Nephron (organoid): ENCODE results near the gene ATP6V1E1.
A peak's percentile ranks its signal among the peaks of the same experiment; 100 is the strongest.
"Not testable (repeated sequence)": the region's sequence is repeated elsewhere in the genome, so short reads cannot be mapped to it uniquely, and the experiment has no call there.

Experiments used
- H3K27ac Mint-ChIP-seq, 3 experiments: 2 replicates each; pipeline ENCODE4 v1.8.0; 2020; ENCODE audit warnings: mixed read lengths in 3 of 3, mild to moderate bottlenecking in 2 of 3, moderate library complexity in 1 of 3
- H3K27me3 Mint-ChIP-seq: 2 replicates; pipeline ENCODE4 v1.8.0; 2021; ENCODE audit warnings: low read depth, mild to moderate bottlenecking, moderate library complexity, mixed read lengths
- H3K36me3 Mint-ChIP-seq: 2 replicates; pipeline ENCODE4 v1.8.0; 2020; ENCODE audit warnings: low read depth, mixed read lengths
- H3K4me1 Mint-ChIP-seq: 2 replicates; pipeline ENCODE4 v1.8.0; 2020; ENCODE audit warnings: mixed read lengths
- H3K4me3 Mint-ChIP-seq, 3 experiments: 2 replicates each; pipeline ENCODE4 v1.8.0; 2020; ENCODE audit warnings: mild to moderate bottlenecking in 3 of 3, mixed read lengths in 3 of 3, moderate library complexity in 2 of 3
- H3K9me3 Mint-ChIP-seq: 2 replicates; pipeline ENCODE4 v1.8.0; 2020; ENCODE audit warnings: mixed read lengths
- CTCF ChIP-seq, 3 experiments: fragments of 200-600 bp; sonication (generic); IDR thresholded peaks; one replicate each; pipeline ENCODE4 v1.5.0; 2021; ENCODE audit warnings: antibody characterized with exemption in 3 of 3; ENCODE audit not compliant: unreplicated experiment in 3 of 3

ATP6V1E1 gene

DNA sequence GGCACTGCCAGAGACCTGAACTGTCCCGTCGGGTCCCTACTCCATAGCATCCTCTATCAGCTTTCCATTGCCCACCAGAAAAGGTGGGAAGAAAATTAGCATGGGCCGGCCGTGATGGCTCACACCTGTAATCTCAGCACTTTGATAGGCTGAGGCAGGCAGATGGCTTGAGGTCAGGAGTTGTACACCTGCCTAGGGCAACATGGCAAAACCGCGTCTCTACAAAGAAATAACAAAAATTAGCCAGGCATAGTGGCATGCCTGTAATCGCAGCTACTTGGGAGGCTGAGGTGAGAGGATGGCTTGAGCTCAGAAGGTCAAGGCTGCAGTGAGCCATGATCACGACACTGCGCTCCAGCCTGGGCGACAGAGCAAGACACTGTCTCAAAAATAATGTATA lies 61.8 kb downstream of the ATP6V1E1 start:
- Mint-ChIP-seq H3K36me3 (peaks cover 3% of the 10 kb centered on the region), H3K9me3 (no peaks in the 10 kb centered on the region), H3K4me1 (peaks cover 59% of the 10 kb centered on the region), H3K27ac (peak overlapping the region in 1 of 3 experiments; percentile 10), H3K4me3 (no peak overlapping the region), H3K27me3 (no peaks in the 10 kb centered on the region)
- no peak for TF ChIP-seq CTCF (IDR thresholded peaks at IDR 0.05; ENCODE audit: unreplicated experiment in 3 of 3)

- peak overlapping the region in 2 of 3 experiments; percentile 10 to 71 for H3K27ac Mint-ChIP-seq
- not testable (repeated sequence) for H3K36me3 Mint-ChIP-seq, H3K4me3 Mint-ChIP-seq, H3K27me3 Mint-ChIP-seq, H3K9me3 Mint-ChIP-seq
- peaks cover 55% of the 10 kb centered on the region for H3K4me1 Mint-ChIP-seq
Measured at GRCh38 chr22:17566016-17566687, 62.4 kb downstream of the ATP6V1E1 start.

- Mint-ChIP-seq H3K27ac (peak overlapping the region; percentile 92 to 98 (median 97)), H3K36me3 (peaks cover 18% of the 10 kb centered on the region), H3K9me3 (no peaks in the 10 kb centered on the region), H3K4me1 (peaks cover 35% of the 10 kb centered on the region), H3K27me3 (no peaks in the 10 kb centered on the region), H3K4me3 (peak overlapping the region; percentile 43 to 75 (median 72))
- TF ChIP-seq CTCF (IDR thresholded peaks at IDR 0.05; ENCODE audit: unreplicated experiment in 3 of 3): no peak
Measured at GRCh38 chr22:17563936-17564391, 64.6 kb downstream of the ATP6V1E1 start.

DNA sequence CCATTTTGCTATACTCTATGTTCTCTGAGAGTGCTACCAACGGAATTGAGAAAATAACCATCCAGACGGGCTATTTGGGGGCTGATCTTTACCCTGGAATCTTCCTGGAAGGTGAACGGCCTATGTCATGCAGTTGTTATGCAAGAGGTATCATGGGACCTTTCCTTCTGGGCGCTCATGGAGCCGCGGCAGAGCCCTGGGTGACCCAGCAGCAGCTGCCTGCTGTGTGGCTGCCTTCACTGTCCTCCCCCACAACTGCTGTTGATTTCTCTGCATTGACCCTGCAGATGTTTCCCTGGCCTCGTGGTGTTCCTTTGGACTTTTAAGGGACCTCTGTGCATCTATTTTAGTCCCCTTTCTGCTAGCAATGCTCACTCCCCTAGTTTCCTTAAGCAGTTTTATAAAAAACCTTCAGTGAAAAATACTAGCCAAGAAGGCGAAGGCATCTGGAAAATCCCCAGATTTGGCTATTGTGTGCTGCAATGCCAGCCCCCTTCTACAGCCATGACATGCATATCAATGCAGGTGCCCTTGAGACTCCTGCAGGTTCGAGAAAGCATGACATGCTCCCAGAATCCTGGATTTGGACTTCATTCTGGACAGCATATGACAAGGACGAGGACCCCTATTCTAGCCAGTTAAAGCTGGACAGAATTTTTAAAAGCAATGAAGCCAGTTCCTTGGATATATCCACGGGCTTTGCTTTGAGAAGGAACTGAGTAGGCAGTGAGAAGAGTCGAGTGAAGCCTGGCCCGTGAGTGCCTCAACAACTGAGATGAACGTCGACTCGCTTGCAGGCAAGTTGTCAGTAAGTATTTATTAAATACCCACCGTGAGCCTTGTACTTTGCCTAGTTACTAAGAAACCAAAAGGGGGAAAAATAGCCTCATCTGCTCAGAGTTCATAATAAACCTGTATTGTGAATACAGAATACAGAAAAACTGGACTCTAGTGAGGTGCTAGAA lies 65.4 kb downstream of the ATP6V1E1 start, which contains the start of gene SLC25A18:
SLC25A18 (plus strand) TSS at position 593 of the 965 bp plus-strand sequence. CDS start 16,447 bp downstream, outside the sequence.
- peak within 1 kb of the TSS; percentile 92 to 98 (median 97) for H3K27ac Mint-ChIP-seq
- TF ChIP-seq CTCF (IDR thresholded peaks at IDR 0.05; ENCODE audit: unreplicated experiment in 3 of 3): peak in 2 of 3 experiments; percentile 12 to 39
- peaks cover 35% of the 10 kb centered on the region for H3K4me1 Mint-ChIP-seq
- H3K27me3 Mint-ChIP-seq: no peaks in the 10 kb centered on the region
- H3K4me3 Mint-ChIP-seq: peak within 1 kb of the TSS; percentile 43 to 75 (median 72)
- no peaks in the 10 kb centered on the region for H3K9me3 Mint-ChIP-seq
- peaks cover 25% of the 10 kb centered on the region for H3K36me3 Mint-ChIP-seq

DNA sequence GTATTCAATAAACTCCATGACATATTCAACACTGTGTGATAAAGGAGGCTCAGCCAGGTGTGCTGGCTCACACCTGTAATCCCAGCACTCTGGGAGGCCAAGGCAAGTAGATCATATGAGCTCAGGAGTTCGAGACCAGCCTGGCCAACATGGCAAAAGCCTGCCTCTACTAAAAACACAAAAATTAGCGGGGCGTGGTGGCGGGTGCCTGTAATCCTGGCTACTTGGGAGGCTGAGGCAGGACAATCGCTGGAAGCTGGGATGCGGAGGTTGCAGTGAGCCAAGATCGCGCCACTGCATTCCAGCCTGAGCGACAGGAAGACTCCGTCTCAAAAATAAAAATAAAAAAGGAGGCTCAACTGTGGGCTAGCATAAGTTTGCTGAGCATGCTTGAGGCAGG lies 69.4 kb downstream of the ATP6V1E1 start:
- no peak overlapping the region for H3K4me3 Mint-ChIP-seq
- H3K36me3 Mint-ChIP-seq: peaks cover 40% of the 10 kb centered on the region
- no peak for TF ChIP-seq CTCF (IDR thresholded peaks at IDR 0.05; ENCODE audit: unreplicated experiment in 3 of 3)
- peaks cover 22% of the 10 kb centered on the region for H3K4me1 Mint-ChIP-seq
- H3K27ac Mint-ChIP-seq: no peak overlapping the region
- no peaks in the 10 kb centered on the region for H3K27me3 Mint-ChIP-seq
- H3K9me3 Mint-ChIP-seq: no peaks in the 10 kb centered on the region

DNA sequence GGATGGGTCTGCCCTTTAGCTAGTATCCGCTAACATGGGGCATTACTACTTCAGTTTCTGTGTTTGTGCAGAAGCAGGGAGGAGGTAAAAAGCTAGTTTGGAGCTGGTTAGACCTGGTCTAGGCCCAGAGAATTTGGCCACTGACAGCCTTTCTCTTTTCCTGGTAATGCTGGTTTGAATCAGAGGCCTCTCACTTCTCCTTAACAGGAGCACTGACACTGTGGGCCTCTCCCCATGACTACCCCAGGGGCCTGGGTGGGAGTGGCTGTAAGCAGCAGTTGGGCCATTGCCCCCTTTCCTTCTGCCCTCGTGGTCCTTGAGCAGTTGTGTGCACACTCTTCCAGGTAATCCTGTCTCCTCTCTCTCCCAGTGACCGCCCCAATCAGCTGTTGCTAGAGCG lies 73.7 kb downstream of the ATP6V1E1 start:
- no peaks in the 10 kb centered on the region for H3K27me3 Mint-ChIP-seq
- no peak for TF ChIP-seq CTCF (IDR thresholded peaks at IDR 0.05; ENCODE audit: unreplicated experiment in 3 of 3)
- no peak overlapping the region for H3K4me3 Mint-ChIP-seq
- H3K36me3 Mint-ChIP-seq: peaks cover 66% of the 10 kb centered on the region
- H3K9me3 Mint-ChIP-seq: no peaks in the 10 kb centered on the region
- H3K4me1 Mint-ChIP-seq: peaks cover 14% of the 10 kb centered on the region
- H3K27ac Mint-ChIP-seq: no peak overlapping the region
